ENCODE data around the gene TENT5A. TPM values are rescaled to one million over a fixed set of nuclear protein-coding genes. Genes with fewer than 3 reads are reported as not detected.

Gene TENT5A
- total RNA-seq, 2 experiments from 2014 or later, result 1.1 to 1.2 TPM

- Mint-ChIP-seq H3K27me3 (peaks cover 17% of the 10 kb centered on the region), H3K36me3 (ENCODE audit: low read depth) (no peaks in the 10 kb centered on the region), H3K27ac (no peak overlapping the region), H3K9me3 (no peaks in the 10 kb centered on the region), H3K4me1 (ENCODE audit: low read depth) (no peaks in the 10 kb centered on the region), H3K4me3 (no peak overlapping the region)
- no peak for TF ChIP-seq CTCF (IDR thresholded peaks at IDR 0.05)
- ChIA-PET CTCF (no interaction called here), POLR2A (no interaction called here)
- no peak for ATAC-seq
- intact Hi-C loops (cut with micrococcal nuclease), result no loop called here
- DNase-seq, result no peak
Measured at GRCh38 chr6:81763968-81764367, 11.5 kb upstream of the TENT5A start.

- ChIA-PET POLR2A (no interaction called here), CTCF (no interaction called here)
- Mint-ChIP-seq H3K36me3 (ENCODE audit: low read depth) (no peaks in the 10 kb centered on the region), H3K9me3 (no peaks in the 10 kb centered on the region), H3K27ac (no peak overlapping the region), H3K4me3 (no peak overlapping the region), H3K4me1 (ENCODE audit: low read depth) (no peaks in the 10 kb centered on the region), H3K27me3 (peaks cover 16% of the 10 kb centered on the region)
- intact Hi-C loops (cut with micrococcal nuclease), result no loop called here
- ATAC-seq (no peak), DNase-seq (no peak)
- TF ChIP-seq CTCF (IDR thresholded peaks at IDR 0.05), result no peak
Measured at GRCh38 chr6:81763051-81763450, 10.6 kb upstream of the TENT5A start.

- POLR2A ChIA-PET, result no interaction called here
- ATAC-seq, result no peak
- Mint-ChIP-seq H3K4me3 (no peak overlapping the region), H3K27me3 (peaks cover 15% of the 10 kb centered on the region), H3K9me3 (no peaks in the 10 kb centered on the region), H3K4me1 (ENCODE audit: low read depth) (no peaks in the 10 kb centered on the region), H3K36me3 (ENCODE audit: low read depth) (no peaks in the 10 kb centered on the region), H3K27ac (no peak overlapping the region)
- CTCF ChIA-PET, result no interaction called here
- TF ChIP-seq CTCF (IDR thresholded peaks at IDR 0.05), result no peak
- intact Hi-C loops (cut with micrococcal nuclease), result no loop called here
- no peak for DNase-seq
Measured at GRCh38 chr6:81762606-81763005, 10.1 kb upstream of the TENT5A start.

- no peaks in the 10 kb centered on the region for H3K36me3 Mint-ChIP-seq (ENCODE audit: low read depth)
- H3K4me1 Mint-ChIP-seq (ENCODE audit: low read depth), result no peaks in the 10 kb centered on the region
- no peak overlapping the region for H3K4me3 Mint-ChIP-seq
- no peak for ATAC-seq
- H3K9me3 Mint-ChIP-seq, result no peaks in the 10 kb centered on the region
- intact Hi-C loops (cut with micrococcal nuclease), result no loop called here
- no peak for TF ChIP-seq CTCF (IDR thresholded peaks at IDR 0.05)
- peaks cover 14% of the 10 kb centered on the region for H3K27me3 Mint-ChIP-seq
- no peak overlapping the region for H3K27ac Mint-ChIP-seq
- ChIA-PET POLR2A (no interaction called here), CTCF (no interaction called here)
- DNase-seq, result no peak
Measured at GRCh38 chr6:81762132-81762531, 9.7 kb upstream of the TENT5A start.

- Mint-ChIP-seq H3K4me1 (ENCODE audit: low read depth) (no peaks in the 10 kb centered on the region), H3K36me3 (ENCODE audit: low read depth) (no peaks in the 10 kb centered on the region), H3K27ac (no peak overlapping the region), H3K9me3 (no peaks in the 10 kb centered on the region), H3K27me3 (peaks cover 12% of the 10 kb centered on the region), H3K4me3 (no peak overlapping the region)
- TF ChIP-seq CTCF (IDR thresholded peaks at IDR 0.05), result no peak
- CTCF ChIA-PET, result interaction anchor here (0.6 kb wide), 1 partner anchor 73 kb away, joined by 3 read pairs; no protein-coding TSS in a partner anchor
- POLR2A ChIA-PET, result no interaction called here
- intact Hi-C loops (cut with micrococcal nuclease), result no loop called here
- DNase-seq (no peak), ATAC-seq (no peak)
Measured at GRCh38 chr6:81761197-81761596, 8.7 kb upstream of the TENT5A start.
